ENCODE measurements around the gene PTPRO. TPM values are rescaled to one million over a fixed set of nuclear protein-coding genes. Genes with fewer than 3 reads are reported as not detected.
A peak's percentile ranks its signal among the peaks of the same experiment; 100 is the strongest.

PTPRO gene
- total and polyA plus RNA-seq, 4 donors = 2.6 to 11.7 (median 3.4) TPM

DNA sequence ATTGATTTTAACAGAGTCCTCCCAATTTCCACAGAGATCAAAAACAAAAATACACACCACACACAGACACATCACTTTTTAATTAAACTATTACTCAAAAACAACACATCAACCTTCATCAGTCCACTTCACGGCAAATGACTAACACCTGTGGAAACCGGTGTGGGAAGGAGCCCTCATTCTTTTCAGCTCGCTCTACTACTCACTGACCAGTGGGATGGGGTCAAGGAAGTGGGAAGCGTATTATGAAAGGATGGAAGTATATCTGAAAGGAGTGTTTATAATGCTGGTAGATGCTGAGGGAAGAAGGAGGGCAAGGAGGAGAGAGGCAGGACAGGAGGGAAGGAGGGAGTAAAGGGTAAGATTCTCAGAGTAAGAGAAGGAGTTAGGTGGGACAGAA lies 310.4 kb downstream of the PTPRO start:
- no peak overlapping the region for H3K4me3 ChIP-seq
- H3K36me3 ChIP-seq (ENCODE audit: control insufficient read depth in 4 of 4, insufficient read depth in 4 of 4, low read length in 4 of 4) = peaks cover 0 to 3% (median 0%) of the 10 kb centered on the region in 4 donors
- DNase-seq (no peak), ATAC-seq (ENCODE audit: insufficient read depth, low FRiP score) (no peak)
- H3K9ac ChIP-seq (ENCODE audit: insufficient read depth in 1 of 2, low read length in 2 of 2) = no peak overlapping the region
- no peak overlapping the region for H3K27ac ChIP-seq (ENCODE audit: low read depth in 1 of 2, low read length in 1 of 2)
- peaks cover 0 to 6% (median 0%) of the 10 kb centered on the region in 5 donors for H3K4me1 ChIP-seq (ENCODE audit: control insufficient read depth in 5 of 5, insufficient read depth in 5 of 5, low read length in 5 of 5)
- H3K9me3 ChIP-seq (ENCODE audit: control insufficient read depth in 4 of 4, insufficient read depth in 3 of 4, low read length in 3 of 4) = no peaks in the 10 kb centered on the region
- TF ChIP-seq, protein P1, sequence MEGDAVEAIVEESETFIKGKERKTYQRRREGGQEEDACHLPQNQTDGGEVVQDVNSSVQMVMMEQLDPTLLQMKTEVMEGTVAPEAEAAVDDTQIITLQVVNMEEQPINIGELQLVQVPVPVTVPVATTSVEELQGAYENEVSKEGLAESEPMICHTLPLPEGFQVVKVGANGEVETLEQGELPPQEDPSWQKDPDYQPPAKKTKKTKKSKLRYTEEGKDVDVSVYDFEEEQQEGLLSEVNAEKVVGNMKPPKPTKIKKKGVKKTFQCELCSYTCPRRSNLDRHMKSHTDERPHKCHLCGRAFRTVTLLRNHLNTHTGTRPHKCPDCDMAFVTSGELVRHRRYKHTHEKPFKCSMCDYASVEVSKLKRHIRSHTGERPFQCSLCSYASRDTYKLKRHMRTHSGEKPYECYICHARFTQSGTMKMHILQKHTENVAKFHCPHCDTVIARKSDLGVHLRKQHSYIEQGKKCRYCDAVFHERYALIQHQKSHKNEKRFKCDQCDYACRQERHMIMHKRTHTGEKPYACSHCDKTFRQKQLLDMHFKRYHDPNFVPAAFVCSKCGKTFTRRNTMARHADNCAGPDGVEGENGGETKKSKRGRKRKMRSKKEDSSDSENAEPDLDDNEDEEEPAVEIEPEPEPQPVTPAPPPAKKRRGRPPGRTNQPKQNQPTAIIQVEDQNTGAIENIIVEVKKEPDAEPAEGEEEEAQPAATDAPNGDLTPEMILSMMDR (IDR thresholded peaks at IDR 0.05; ENCODE audit: control extremely low read depth, extremely low read depth) = no peak
- 94 to 96% methylated on average over 4 of the region's 4 CpGs for WGBS, 2 donors
- no peaks in the 10 kb centered on the region for H3K27me3 ChIP-seq (ENCODE audit: control insufficient read depth in 3 of 3, insufficient read depth in 3 of 3, low read length in 2 of 3)

DNA sequence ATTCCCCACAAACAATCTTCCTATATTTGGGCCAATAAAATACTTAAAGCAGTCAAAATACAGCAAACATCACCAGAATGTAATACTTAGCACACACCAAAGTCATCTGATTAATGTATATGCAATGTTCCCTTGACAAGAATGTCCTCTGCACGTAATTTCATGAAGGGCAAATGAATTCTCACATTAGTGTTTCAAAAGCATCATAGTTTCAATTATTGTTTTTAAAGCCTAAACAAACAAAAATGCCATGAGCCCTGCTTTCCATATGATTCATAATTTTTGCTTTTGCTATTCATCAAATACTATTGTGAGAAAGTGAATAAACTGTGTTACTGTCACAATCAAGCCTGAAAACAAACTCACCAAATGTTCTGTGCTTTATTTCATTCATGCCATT lies 310.9 kb downstream of the PTPRO start:
- Histone ChIP-seq H3K9ac (ENCODE audit: insufficient read depth in 1 of 2, low read length in 2 of 2) (no peak overlapping the region), H3K27ac (ENCODE audit: low read depth in 1 of 2, low read length in 1 of 2) (no peak overlapping the region), H3K9me3 (ENCODE audit: control insufficient read depth in 4 of 4, insufficient read depth in 3 of 4, low read length in 3 of 4) (no peaks in the 10 kb centered on the region), H3K4me3 (no peak overlapping the region), H3K36me3 (ENCODE audit: control insufficient read depth in 4 of 4, insufficient read depth in 4 of 4, low read length in 4 of 4) (peaks cover 0 to 3% (median 0%) of the 10 kb centered on the region in 4 donors), H3K27me3 (ENCODE audit: control insufficient read depth in 3 of 3, insufficient read depth in 3 of 3, low read length in 2 of 3) (no peaks in the 10 kb centered on the region), H3K4me1 (ENCODE audit: control insufficient read depth in 5 of 5, insufficient read depth in 5 of 5, low read length in 5 of 5) (peaks cover 0 to 6% (median 0%) of the 10 kb centered on the region in 5 donors)
- TF ChIP-seq, protein P1 (IDR thresholded peaks at IDR 0.05; ENCODE audit: control extremely low read depth, extremely low read depth) = no peak
- no peak for ATAC-seq (ENCODE audit: insufficient read depth, low FRiP score)
- 90 to 92% methylated on average over 1 of the region's 1 CpG for WGBS, 2 donors
- DNase-seq = no peak

DNA sequence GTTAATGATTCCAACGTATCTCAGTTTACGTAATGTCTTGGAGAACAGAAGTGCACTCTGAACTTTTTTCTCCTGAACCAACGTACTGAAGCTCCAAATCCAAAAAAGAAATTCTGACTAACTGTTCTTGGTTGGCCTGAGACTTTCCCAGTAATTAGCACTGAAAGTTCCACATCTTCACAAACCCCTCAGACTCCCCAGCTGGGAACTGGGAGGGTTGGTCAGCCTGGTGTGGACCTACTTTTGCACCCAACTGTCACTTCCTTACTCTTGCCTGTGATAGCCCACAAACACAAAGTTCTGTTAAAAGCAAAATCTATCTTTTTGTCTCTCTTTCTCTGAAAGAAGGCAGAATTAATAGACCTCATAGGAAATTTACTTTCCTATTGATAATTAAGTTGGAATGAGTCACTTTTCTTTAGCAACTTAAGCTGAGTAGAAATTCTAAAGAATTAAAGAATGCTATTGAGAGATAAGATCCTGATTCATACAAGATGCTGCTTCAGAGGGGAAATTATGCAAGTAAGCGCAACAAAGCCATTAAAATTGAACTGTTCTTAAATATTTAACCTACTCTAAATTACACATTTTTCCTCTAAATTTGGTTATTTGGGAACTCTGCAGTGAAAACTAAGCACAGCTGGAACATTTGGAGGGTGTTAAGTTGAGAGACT lies 311.8 kb downstream of the PTPRO start:
- ATAC-seq (ENCODE audit: insufficient read depth, low FRiP score) (no peak), DNase-seq (no peak)
- peaks cover 0 to 3% (median 0%) of the 10 kb centered on the region in 4 donors for H3K36me3 ChIP-seq (ENCODE audit: control insufficient read depth in 4 of 4, insufficient read depth in 4 of 4, low read length in 4 of 4)
- peaks cover 0 to 6% (median 0%) of the 10 kb centered on the region in 5 donors for H3K4me1 ChIP-seq (ENCODE audit: control insufficient read depth in 5 of 5, insufficient read depth in 5 of 5, low read length in 5 of 5)
- peak overlapping the region in 1 of 2 donors; percentile 45 for H3K27ac ChIP-seq (ENCODE audit: low read depth in 1 of 2, low read length in 1 of 2)
- H3K9ac ChIP-seq (ENCODE audit: insufficient read depth in 1 of 2, low read length in 2 of 2) = no peak overlapping the region
- no peak overlapping the region for H3K4me3 ChIP-seq
- WGBS, 2 donors = 69 to 83% methylated on average over 4 of the region's 4 CpGs
- TF ChIP-seq, protein P1 (IDR thresholded peaks at IDR 0.05; ENCODE audit: control extremely low read depth, extremely low read depth) = no peak
- no peaks in the 10 kb centered on the region for H3K9me3 ChIP-seq (ENCODE audit: control insufficient read depth in 4 of 4, insufficient read depth in 3 of 4, low read length in 3 of 4)
- no peaks in the 10 kb centered on the region for H3K27me3 ChIP-seq (ENCODE audit: control insufficient read depth in 3 of 3, insufficient read depth in 3 of 3, low read length in 2 of 3)
